GM15510 (cell line): ENCODE results near the gene HSPB2.
A peak's percentile ranks its signal among the peaks of the same experiment; 100 is the strongest.

Source experiments
- POLR2A ChIP-seq: IDR thresholded peaks from 3 replicates; pipeline ENCODE4 v1.6.1; 2011; ENCODE audit warnings: borderline replicate concordance; ENCODE audit not compliant: insufficient read length; ENCODE audit errors: extremely low read depth

HSPB2 gene

GRCh38 chr11:111912535-111912934, at the start of gene HSPB2:
HSPB2 (plus strand) TSS chr11:111912734; CDS start chr11:111912830, 96 bp downstream.
- no peak for TF ChIP-seq POLR2A

- no peak for TF ChIP-seq POLR2A
Observed at GRCh38 chr11:111870113-111870512, 42.4 kb upstream of the HSPB2 start.

- TF ChIP-seq POLR2A: no peak
Observed at GRCh38 chr11:111870522-111870885, 42.0 kb upstream of the HSPB2 start.

DNA sequence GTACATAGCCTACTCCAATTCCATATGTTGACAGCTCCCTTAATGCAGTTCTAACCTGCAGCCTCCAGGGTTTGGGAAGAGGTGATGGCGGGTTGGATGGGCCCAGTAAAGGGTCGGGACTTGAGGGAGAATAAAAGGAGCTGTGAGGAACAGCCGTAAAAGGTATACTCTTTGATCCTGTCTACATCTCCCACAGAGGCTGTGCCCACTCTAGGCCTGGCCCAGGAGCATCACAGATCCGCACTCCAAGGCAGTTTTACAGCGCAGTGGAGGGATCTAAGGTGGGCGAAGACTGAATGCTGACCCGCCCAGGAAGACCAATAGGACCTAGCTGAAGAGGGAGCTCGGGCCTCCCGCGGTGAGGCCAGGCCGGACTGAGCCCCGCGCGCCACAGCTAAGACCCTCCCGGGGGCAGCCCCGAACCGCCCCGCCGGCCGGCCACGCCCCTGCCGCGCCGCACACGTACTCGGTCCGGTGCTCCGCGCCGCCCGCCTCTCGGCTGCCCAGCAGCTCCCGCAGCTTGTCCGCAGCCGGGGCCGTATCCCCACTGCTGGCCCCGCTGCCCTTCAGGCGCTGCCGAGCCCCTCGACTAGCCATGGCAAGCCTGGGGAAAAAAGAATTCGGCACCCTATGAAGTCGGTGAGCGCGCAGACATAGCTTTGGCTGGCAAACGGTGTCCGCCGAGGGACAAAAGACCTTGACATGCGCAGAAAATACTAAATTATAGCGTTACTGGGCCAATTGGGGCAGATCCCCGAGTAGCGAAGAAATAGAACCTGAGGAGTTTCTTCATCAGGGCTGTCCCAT, 41.4 kb upstream of the HSPB2 start, which contains the start of gene ALG9:
TSS of gene ALG9 (minus strand) at position 696 of the 807 bp plus-strand sequence. CDS start at position 597, 99 bp downstream.
- TF ChIP-seq POLR2A: peak; percentile 69

GRCh38 chr11:111871693-111872161, 40.8 kb upstream of the HSPB2 start:
- TF ChIP-seq POLR2A: no peak

- no peak for TF ChIP-seq POLR2A
Observed at GRCh38 chr11:111878385-111878848, 34.1 kb upstream of the HSPB2 start.

DNA sequence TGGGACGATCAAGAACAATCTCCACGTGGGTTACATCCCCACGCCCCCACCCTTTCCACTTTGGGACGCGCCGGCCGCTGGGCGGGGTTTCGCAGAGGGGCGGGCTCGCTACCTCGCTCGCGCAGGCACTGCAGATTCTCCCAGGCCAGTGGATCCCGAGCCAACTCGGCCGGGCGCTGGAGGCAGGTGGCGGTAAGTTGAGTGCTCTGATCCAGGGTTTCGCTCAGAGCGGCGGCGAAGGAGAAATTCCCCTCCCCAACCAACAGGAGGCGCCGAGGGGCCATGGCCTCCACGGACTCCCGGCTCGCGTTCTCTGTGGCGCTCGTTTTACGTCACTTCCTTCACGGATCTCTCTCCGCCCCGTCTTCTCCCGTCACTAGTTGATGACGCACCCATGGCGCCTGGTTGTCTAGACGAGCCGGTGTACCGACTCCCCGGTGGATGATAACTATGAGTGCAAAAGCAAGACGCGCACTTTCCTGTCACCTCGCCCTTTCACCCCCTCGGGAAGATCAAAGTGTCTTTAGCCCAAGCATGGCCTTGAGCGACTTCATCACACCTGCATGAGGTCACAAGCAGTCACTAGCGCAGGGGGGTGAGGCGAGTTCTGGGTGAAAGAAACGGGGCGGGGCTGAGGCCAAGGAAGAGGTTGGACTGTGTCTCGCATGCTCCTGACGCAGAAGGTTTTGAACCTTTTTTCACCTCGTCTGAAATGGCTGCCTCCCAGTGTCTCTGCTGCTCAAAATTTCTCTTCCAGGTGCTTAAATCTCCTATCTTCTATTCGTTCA, 33.5 kb upstream of the HSPB2 start, which contains the start of the genes CFAP68 and FDXACB1:
TSS of gene CFAP68 (plus strand) at position 693 of the 788 bp plus-strand sequence. CDS start at position 713, 20 bp downstream.
TSS of gene FDXACB1 (minus strand) at position 317 of the 788 bp plus-strand sequence. CDS start at position 284, 33 bp downstream.
- peak; percentile 62 for TF ChIP-seq POLR2A

- no peak for TF ChIP-seq POLR2A
Observed at GRCh38 chr11:111879637-111879960, 32.9 kb upstream of the HSPB2 start.

DNA sequence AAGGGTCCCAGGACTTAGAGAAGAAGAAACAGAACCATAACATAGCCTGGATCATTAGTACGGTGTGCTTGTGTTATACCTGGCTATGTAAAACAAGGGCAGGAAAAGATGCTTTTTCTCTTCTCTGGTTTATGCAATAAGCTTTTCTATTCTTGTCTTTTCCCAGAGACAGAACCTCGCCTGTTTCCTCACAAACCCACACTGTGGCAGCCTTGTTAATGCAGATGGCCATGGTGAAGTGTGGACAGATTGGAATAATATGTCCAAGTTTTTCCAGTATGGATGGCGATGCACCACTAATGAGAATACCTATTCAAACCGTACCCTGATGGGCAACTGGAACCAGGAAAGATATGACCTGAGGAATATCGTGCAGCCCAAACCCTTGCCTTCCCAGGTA, 30.3 kb upstream of the HSPB2 start:
- no peak for TF ChIP-seq POLR2A

DNA sequence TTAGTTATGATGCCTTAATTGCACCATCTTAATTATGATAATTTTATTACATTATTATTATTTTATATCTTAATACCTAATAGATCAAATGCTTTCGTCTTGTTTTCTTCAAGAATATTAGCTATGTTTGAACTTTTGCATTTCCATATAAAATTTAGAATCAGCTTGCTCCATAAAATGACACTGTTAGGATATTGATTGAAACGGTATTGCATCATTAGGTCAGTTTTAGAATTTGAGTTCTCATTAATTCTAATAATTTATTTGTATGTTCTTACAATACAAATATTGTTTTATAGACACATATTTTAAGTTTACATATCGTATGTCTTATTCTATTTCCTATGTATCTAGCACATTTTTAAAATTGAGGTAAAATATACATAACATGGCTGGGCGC, 26.5 kb upstream of the HSPB2 start:
- no peak for TF ChIP-seq POLR2A

DNA sequence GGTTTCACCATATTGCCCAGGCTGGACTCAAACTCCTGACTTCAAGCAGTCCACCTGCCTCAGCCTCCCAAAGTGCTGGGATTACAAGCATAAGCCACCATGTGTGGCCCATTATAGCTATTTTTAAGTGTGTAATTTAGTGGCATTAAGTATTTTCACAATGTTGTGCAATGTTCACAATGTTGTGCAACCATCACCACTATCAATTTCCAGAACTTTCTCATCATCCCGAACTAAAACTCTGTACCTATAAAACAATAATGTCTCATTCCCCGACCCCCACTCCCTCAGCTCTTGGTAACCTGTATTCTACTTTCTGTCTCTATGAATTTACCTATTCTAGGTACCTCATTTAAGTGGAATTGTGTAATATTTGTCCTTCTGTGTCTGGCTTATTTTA, 25.7 kb upstream of the HSPB2 start:
- no peak for TF ChIP-seq POLR2A

GRCh38 chr11:111905411-111905810, 7.1 kb upstream of the HSPB2 start:
- TF ChIP-seq POLR2A: no peak

GRCh38 chr11:111906680-111907079, 5.9 kb upstream of the HSPB2 start:
- no peak for TF ChIP-seq POLR2A

GRCh38 chr11:111908639-111909305, 3.8 kb upstream of the HSPB2 start:
- no peak for TF ChIP-seq POLR2A

- no peak for TF ChIP-seq POLR2A
Observed at GRCh38 chr11:111909378-111909777, 3.2 kb upstream of the HSPB2 start.
